NCI-H2029 treated with DMSO at 0.1 percent for 48 hours (cell line): ENCODE data around the gene RFPL2.
"Not testable (repeated sequence)": the region's sequence is repeated elsewhere in the genome, so short reads cannot be mapped to it uniquely, and the experiment has no call there.

ENCODE experiments used
- DNase-seq: peaks from one replicate; lab custom pipeline; 2025; lab: John Stamatoyannopoulos, UW

RFPL2 gene

GRCh38 chr22:32205974-32206773, 1.3 kb upstream of the RFPL2 start:
- DNase-seq = no peak

DNA sequence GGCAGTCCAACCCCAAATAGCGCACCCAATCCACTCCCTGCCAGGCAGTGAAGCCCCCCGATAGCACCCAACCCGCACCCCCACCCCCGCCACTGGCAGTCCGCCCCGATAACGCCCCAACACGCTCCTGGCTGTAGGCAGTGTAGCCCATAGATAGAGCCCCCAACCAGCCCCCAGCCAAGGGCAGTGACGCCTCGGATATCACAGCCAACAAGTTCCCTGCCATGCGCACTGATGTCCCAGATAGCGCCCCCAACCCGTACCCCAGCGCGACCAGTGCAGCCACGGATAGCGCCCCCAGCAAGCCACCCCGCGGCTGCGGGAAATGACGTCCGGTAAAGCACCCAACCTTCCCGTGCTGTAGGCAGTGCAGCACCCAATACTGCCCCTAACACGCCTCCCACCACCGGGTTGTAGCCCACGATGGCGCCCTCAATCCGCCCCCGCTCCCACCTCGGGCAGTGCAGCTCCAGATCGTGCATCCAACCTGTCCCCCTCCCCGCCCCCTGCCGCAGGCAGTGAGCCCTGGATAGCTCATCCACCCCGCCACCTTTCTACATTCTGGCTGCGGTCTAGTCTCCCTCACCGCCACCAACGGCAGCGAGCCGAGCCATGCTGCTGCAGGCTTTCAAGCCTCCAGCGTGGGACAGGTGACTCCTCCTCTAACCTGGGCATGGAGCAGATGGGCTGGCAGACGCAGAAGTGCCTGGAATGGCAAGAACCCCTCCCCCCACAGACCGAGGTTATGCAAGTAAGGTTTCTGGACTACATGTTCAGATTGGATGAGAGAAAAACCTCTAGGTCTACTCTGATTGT, 625 bp downstream of the RFPL2 start:
- peak; percentile 76 for DNase-seq

- no peak for DNase-seq
These were observed 1.5 kb downstream of the RFPL2 start for GRCh38 chr22:32203181-32204039.

DNA sequence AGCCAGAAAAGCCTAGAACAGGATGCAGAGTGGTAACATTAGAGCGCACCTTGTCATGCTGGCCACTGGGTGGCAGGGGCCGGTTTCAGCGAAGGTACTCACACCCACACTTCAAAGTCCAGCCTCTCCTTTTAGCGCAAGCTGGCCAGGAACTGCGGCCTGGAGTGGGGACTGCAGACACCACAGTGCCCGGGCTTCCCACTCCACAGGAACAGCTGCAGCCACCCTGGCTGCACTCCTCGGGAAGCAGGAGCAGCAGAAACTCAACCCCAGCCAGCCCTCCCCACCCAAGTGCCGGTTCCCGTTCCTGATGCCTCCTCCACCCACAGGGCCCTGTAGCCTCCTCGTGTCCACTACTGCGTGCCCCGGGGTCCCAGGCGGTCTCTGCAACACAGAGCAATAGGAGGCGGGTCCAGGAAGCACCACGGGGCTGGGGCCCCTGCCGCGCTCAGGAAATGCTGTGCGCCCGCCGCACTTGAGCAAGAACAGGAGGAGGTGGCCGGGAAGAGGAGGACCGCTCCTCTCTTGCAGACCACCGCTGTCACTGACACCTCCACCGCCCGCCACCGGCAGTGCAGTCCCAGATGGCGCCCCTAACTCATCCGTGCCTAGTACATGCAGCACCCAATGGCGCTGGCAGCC, 2.2 kb downstream of the RFPL2 start:
- DNase-seq = peak; percentile 67

DNA sequence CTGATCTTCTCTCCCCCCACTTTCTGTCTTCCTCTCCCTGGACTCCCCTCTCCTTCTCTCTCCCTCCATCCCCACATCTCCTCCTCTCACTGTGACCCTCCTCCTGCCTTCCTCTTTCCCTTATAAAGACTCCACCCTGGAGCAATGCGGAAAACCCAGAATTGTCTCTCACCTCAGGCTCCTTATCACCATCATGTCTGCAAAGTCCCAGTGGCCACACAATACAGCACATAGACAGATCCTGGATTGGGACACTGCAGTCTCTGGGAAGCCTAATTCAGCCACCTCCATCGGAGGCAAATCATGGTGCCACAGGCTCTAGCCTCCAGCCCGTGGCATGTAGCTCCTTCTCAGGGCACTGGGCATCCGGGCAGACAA, 2.7 kb downstream of the RFPL2 start:
- DNase-seq = no peak

GRCh38 chr22:32200752-32201151, 4.1 kb downstream of the RFPL2 start:
- no peak for DNase-seq

GRCh38 chr22:32199961-32200360, 4.9 kb downstream of the RFPL2 start:
- DNase-seq = no peak

DNA sequence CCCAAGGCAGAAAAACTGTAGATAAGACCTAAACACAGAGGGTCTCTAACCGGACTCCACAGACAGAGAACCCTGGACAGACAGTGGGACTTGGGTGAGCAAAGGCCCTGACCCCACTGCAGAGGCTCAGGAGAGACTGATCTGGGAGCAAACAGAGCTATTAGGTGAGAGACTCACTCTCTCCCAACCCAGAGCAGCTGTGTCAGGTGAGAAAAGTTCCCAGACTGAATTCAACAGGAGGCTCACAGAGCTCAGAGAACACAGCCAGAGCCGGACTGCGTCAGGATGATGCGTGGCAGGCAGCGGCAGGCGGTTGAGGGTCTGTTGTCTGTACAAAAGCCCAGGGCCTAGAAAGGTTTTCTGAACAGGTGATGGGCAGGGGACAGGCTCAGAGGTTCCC, 5.5 kb downstream of the RFPL2 start:
- no peak for DNase-seq

DNA sequence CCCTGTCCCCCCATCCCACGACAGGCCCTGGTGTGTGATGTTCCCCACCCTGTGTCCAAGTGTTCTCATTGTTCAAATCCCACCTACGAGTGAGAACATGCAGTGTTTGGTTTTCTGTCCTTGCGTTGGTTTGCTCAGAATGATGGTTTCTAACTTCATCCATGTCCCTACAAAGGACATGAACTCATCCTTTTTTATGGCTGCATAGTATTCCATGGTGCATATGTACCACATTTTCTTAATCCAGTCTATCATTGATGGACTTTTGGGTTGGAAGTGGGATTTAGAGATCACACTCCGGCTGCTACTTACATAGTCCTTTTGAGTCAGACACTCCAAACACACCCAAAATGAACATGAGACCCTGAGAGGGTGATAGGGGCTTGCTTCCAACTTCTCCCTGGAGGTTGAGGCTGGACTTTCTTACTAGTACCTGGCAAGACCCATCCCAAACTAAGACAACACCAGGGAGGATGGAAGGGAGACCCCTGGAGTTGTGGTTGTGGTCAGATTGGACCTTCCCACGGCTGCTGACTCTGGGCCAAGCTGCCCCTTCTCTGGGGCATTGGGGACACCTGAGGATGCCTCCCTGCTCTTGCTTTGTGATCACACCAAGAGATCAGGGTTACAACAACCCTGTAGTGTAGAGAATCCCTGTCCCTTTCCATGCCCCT, 7.2 kb downstream of the RFPL2 start:
- not testable (repeated sequence) for DNase-seq

DNA sequence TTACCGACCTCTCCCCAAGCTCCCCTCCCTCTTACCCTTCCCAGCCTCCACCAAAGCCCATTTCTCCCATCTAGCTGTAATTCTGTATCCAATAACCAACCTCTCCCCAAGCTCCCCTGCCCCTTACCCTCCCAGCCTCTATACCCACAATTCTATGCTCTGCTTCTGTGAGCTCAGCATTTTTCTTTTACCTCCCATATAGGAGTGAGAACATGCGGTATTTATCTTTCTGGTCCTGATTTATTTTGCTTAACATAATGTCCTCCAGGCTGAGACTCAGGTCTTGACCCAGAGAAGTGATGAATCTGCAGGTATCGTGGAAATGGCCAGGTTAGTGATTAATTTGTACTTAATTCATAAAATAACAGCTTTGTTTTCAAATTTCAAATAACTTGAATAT, 9.0 kb downstream of the RFPL2 start:
- not testable (repeated sequence) for DNase-seq

DNA sequence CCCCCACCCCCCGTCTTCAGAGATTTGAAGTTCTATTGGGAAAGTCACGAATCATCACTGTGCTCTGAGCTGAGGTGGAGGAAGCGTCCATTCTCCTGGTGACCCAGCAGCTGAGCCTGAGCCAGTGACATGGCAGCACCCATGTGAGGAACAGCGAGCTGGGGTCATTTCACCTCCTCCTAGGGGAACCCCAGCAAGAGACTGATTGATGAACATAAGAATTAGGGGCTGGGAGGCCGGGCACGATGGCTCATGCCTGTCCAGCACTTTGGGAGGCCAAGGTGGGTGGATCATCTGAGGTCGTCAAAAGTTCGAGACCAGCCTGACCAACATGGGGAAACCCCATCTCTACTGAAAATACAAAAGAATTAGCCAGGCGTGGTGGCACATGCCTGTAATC, 11.5 kb downstream of the RFPL2 start:
- not testable (repeated sequence) for DNase-seq

GRCh38 chr22:32191021-32191420, 13.9 kb downstream of the RFPL2 start:
- not testable (repeated sequence) for DNase-seq

- no peak for DNase-seq
These were observed 19.1 kb downstream of the RFPL2 start for GRCh38 chr22:32185821-32186220.

- no peak for DNase-seq
These were observed 21.2 kb downstream of the RFPL2 start for GRCh38 chr22:32183625-32184024.

DNA sequence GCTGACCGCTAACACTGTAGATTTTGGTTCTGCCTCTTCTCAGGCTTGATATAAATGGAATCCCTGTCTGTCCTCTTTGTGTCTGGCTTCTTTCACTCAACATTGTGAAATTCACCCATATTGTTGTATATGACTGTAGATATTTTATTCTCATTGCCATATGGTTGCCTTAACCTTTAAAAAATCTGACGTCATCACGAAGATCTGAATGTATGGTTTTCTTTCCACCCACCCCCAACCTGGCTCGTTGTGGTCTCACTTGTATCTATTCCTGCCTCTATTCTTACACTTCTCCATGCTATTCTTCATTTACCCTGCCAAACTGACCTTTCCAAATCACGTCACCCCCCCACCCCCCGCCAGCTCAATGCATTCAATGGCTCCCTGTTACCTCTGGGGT, 23.8 kb downstream of the RFPL2 start:
- DNase-seq = no peak

DNA sequence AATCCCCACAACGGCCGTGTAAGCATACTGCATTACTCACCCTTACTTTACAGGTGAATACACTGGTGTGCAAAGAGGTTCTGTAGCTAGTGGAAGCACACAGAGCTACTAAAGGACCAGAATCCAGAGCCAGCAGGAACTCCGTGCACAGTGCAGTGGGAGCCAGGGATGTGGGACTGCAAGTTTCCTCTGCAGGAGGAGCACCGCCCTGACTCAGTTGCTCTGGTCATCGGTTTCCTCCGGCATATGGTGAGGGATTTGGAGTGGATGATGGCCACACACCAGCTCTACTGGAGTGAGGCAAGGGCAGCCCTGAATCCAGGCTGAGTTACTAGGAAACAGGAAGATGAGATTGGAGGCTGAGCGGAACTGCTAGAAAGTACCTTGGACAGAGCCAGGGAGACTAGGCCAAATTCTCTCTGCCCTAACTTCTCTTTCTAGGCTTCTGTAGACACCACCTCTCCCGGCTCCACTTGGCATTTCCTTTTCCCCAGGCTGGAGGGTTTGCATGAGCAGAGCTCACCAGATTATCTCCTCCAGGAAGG, 27.6 kb downstream of the RFPL2 start:
- no peak for DNase-seq

DNA sequence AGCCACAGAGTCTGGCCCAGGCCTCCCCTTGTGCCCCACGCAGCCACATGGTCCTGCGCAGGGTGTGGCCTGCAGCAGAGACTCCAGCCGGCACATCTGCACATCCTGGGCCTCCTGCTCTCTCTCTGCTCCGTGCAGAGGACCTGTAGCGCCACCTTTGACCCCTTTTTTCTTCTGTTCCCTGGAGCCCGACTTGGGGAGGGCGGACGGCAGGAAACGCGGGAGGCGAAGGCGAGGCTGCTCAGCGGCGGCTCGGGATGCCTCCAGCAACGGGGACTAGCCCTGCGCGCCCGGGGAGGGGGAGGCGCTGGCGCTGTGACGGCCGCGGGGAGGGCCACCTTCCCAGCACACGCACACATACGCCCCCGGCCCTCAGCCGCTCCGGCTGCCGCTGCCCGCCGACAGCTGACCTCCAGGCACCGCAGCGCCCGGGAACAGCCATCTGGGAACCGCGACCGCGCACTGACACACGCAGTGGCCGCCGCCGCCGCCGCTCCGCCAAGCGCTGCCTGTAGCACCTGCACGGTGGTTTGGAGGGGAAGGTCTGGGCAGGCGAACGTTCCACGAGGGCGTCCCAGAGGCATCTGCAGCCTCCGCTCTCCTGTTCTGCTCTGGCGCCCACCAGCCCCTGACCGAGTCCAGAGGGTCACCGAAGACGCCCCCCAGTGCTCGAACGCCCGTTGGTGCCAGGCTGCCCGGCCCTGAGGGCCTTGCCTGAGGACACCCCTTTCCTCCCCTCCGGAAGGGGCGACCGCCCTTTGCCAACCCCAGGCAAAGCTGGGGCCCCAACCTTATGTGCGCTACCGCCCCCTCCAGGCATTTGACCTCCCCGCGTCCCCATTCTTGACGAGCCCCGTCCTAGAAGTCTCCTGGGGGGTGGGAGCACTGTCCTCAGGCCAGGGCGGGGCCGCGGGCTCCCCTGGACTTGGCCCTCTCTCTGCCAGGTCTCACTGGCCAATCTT, 28.9 kb downstream of the RFPL2 start:
- no peak for DNase-seq

- no peak for DNase-seq
These were observed 29.8 kb downstream of the RFPL2 start for GRCh38 chr22:32175115-32175514.

GRCh38 chr22:32165681-32166080, 39.2 kb downstream of the RFPL2 start:
- no peak for DNase-seq
